BLaER1 treated with 17β-estradiol and CSF1 and Interleukin-3, amounts not matched to agents 10 nM and 100 nM (cell line): ENCODE results near the gene EPHA8.

Experiments
- H3K27ac ChIP-seq, 11 experiments: shearing (Covaris generic); formaldehyde crosslinking; 2 replicates each; pipeline ENCODE4 v1.8.1; 2022
- H3K27me3 ChIP-seq, 11 experiments: shearing (Covaris generic); formaldehyde crosslinking; 2 replicates each; pipeline ENCODE4 v1.8.1; 2022
- H3K36me3 ChIP-seq, 11 experiments: shearing (Covaris generic); formaldehyde crosslinking; 2 replicates each; pipeline ENCODE4 v1.8.1; 2022
- H3K4me1 ChIP-seq, 10 experiments: shearing (Covaris generic); formaldehyde crosslinking; 2 replicates each; pipeline ENCODE4 v1.8.1; 2022
- H3K4me2 ChIP-seq, 11 experiments: shearing (Covaris generic); formaldehyde crosslinking; 2 replicates each; pipeline ENCODE4 v1.8.1; 2022
- H3K4me3 ChIP-seq, 10 experiments: shearing (Covaris generic); formaldehyde crosslinking; 2 replicates each; pipeline ENCODE4 v1.8.1; 2022
- H3K9ac ChIP-seq, 11 experiments: shearing (Covaris generic); formaldehyde crosslinking; 2 replicates each; pipeline ENCODE4 v1.8.1; 2022
- H3K9me3 ChIP-seq, 11 experiments: shearing (Covaris generic); formaldehyde crosslinking; replicated peaks in 1 of 11; 2 replicates each; pipeline ENCODE4 v1.8.1; 2022
- H4K20me1 ChIP-seq, 11 experiments: shearing (Covaris generic); formaldehyde crosslinking; 2 replicates each; pipeline ENCODE4 v1.8.1; 2022
- Cebpa-rat ChIP-seq, 11 experiments: shearing (Covaris generic); IDR thresholded peaks; 2 replicates each; pipeline ENCODE4 v1.8.1; 2022

EPHA8 gene

DNA sequence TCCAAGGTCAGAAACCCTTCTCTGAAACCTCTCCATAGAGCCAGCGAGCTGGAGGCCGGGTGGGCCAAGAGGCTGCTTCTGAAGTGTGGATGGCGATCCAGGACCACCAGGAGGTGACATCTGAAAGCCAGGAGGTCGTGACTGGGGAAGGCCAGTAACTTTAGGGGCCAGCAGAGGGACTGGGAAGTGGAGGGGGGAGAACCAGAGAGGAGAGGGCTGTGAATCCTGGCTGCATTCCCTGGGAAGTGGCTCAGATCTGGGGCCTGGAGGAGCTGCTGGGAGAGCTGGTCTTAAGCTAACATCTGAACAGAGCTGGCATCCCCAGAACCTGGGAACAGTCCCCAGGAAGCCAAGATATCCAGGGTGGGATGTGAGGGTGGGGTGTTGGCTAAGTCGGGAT is 11.3 kb upstream of the EPHA8 start:
- H3K27ac ChIP-seq = no peak overlapping the region
- no peaks in the 10 kb centered on the region for H3K9me3 ChIP-seq
- H3K4me3 ChIP-seq = no peak overlapping the region
- H3K36me3 ChIP-seq = no peaks in the 10 kb centered on the region
- H3K27me3 ChIP-seq = peaks cover 18 to 21% (median 20%) of the 10 kb centered on the region in 11 experiments
- H3K4me1 ChIP-seq = no peaks in the 10 kb centered on the region
- H3K9ac ChIP-seq = no peak overlapping the region
- TF ChIP-seq Cebpa-rat (IDR thresholded peaks at IDR 0.05) = no peak
- no peak overlapping the region for H3K4me2 ChIP-seq
- H4K20me1 ChIP-seq = peaks cover 0 to 9% (median 0%) of the 10 kb centered on the region in 11 experiments; a peak in 4 of 22 replicates

DNA sequence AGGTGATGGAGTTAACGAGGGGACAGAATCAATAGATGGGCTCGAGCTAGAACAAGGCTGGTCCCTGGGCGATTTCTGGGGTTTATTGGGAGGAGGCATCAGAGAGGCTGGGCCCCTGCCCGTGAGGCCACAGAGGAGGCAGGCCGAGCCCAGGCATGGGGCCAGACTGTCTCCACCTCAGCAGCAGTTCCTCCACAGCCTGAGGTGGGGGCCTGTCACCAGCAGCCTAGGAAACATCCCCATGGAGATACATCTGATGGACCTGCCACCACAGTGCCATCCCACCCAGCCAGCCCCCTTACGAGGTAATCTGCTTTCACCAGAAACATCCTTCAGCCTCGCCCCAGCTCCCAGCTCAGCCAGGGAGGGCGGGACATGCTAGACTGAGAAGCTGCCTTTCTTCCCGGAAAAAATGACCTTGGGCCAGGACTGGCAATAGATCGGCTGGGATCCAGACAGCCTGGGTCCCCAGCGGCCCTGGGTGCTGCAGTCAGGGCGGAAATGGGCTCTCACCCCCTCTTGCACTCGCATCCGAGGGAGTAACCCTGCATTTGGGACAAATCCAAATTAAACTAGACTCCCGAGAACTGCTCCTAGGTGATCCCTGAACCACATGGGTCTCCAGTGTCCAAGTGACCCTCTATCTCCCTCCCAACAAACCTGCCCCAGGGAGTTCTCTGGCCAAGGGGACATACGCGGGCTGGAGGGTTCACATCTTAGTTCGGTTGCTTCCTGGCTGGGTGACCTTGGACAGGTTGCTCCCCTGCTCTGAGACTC is 10.0 kb upstream of the EPHA8 start:
- no peak overlapping the region for H3K4me2 ChIP-seq
- no peak overlapping the region for H3K9ac ChIP-seq
- no peaks in the 10 kb centered on the region for H3K9me3 ChIP-seq
- peaks cover 0 to 7% (median 0%) of the 10 kb centered on the region in 11 experiments; a peak in 3 of 22 replicates for H4K20me1 ChIP-seq
- no peak for TF ChIP-seq Cebpa-rat (IDR thresholded peaks at IDR 0.05)
- peaks cover 6 to 9% (median 7%) of the 10 kb centered on the region in 11 experiments for H3K27me3 ChIP-seq
- H3K36me3 ChIP-seq = no peaks in the 10 kb centered on the region
- H3K4me3 ChIP-seq = no peak overlapping the region
- H3K27ac ChIP-seq = no peak overlapping the region
- 0 out of 20 replicates have a peak, but pooled peaks cover 0 to 5% (median 0%) of the 10 kb centered on the region in 10 experiments for H3K4me1 ChIP-seq

DNA sequence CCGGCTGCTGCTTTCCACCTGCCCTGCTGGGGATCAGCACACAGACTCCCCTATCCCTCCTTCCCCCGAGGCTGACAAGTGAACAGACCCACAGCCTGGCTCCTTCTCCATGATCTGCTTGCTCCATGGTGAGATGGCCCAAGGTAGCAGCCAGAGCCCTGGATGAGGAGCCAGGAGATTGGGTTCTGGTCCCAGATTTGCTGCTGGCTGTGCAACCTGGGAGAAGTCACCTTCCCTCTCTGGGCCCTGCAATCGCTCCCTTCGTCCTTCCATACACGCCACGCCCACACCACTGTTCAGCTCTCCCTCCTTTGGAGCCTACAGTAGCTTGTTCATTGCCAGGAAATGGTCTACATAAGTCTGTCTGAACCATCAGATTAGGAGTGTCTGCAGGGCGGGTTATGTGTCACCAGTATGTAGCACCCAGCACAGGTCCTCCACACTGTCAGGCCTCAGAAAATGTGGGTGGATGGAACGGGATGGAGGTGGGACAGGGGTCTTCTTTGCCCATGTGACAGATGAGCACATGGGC is 9.2 kb upstream of the EPHA8 start:
- H3K36me3 ChIP-seq = no peaks in the 10 kb centered on the region
- no peaks in the 10 kb centered on the region for H3K9me3 ChIP-seq
- TF ChIP-seq Cebpa-rat (IDR thresholded peaks at IDR 0.05) = no peak
- no peak overlapping the region for H3K9ac ChIP-seq
- H3K4me2 ChIP-seq = no peak overlapping the region
- H3K4me1 ChIP-seq = 0 out of 20 replicates have a peak, but pooled peaks cover 0 to 5% (median 0%) of the 10 kb centered on the region in 10 experiments
- H4K20me1 ChIP-seq = peaks cover 0 to 3% (median 0%) of the 10 kb centered on the region in 11 experiments; a peak in 2 of 22 replicates
- no peak overlapping the region for H3K4me3 ChIP-seq
- H3K27me3 ChIP-seq = peaks cover 0 to 1% (median 0%) of the 10 kb centered on the region in 11 experiments; a peak in 2 of 22 replicates
- no peak overlapping the region for H3K27ac ChIP-seq

DNA sequence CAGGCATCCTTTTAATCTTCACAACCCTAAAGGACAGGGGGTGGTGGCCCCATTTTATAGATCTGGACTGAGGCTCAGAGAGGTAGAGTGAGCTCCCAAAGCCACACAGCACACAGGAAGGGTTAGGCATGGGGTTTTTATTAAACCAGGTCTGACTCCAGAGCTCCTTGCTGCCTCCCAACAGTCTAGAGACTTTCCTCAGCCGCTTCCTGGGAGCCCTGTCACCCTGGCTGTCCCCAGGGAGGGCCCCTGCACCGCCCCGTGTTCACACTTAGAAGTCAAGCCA is 8.0 kb upstream of the EPHA8 start:
- H3K4me1 ChIP-seq = 0 out of 20 replicates have a peak, but pooled peaks cover 0 to 5% (median 0%) of the 10 kb centered on the region in 10 experiments
- TF ChIP-seq Cebpa-rat (IDR thresholded peaks at IDR 0.05) = no peak
- H4K20me1 ChIP-seq = peaks cover 0 to 10% (median 0%) of the 10 kb centered on the region in 11 experiments; a peak in 2 of 22 replicates
- no peak overlapping the region for H3K27ac ChIP-seq
- H3K4me3 ChIP-seq = no peak overlapping the region
- no peaks in the 10 kb centered on the region for H3K9me3 ChIP-seq
- H3K36me3 ChIP-seq = no peaks in the 10 kb centered on the region
- H3K27me3 ChIP-seq = peaks cover 0 to 6% (median 0%) of the 10 kb centered on the region in 11 experiments; a peak in 1 of 22 replicates
- H3K9ac ChIP-seq = no peak overlapping the region
- H3K4me2 ChIP-seq = no peak overlapping the region

DNA sequence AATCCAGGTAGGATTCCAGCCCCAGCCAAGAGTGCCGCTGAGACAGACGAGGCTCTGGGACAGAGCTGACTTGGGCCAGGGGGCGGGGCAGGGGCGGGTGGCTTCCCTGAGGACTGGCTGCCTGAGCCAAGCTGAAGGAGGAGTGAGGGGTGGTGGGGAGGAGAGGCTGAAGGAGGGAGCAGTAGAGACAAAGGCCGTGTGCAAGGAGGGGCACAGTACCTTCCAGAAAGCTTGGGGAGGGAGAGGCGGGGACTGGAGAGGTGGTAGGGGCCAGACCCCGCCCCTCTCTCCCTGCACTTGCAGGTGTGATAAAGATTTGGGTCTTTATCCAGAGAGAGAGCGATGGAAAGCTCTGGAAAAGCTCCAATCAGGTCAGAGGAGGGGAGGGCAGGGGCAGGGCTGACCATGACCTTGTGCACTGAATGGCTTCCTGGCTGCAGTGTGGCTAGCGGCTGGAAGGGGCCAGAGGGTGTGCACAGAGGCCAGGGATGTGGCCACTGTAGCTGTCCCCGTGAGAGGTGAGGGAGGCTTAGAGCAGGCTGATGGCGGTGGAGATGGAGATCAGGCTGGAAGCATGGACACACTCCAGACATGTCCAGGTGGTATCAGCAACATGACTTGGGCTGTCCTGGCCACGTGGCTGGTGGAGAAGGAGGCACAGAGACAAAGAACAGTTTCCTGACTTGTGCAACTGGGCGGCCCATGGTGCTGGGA is 6.7 kb upstream of the EPHA8 start:
- Histone ChIP-seq H3K36me3 (no peaks in the 10 kb centered on the region), H3K27ac (no peak overlapping the region), H3K9me3 (no peaks in the 10 kb centered on the region), H4K20me1 (peaks cover 0 to 10% (median 0%) of the 10 kb centered on the region in 11 experiments; a peak in 1 of 22 replicates), H3K9ac (no peak overlapping the region), H3K4me2 (no peak overlapping the region), H3K4me3 (no peak overlapping the region), H3K27me3 (peaks cover 0 to 12% (median 3%) of the 10 kb centered on the region in 11 experiments; a peak in 8 of 22 replicates), H3K4me1 (0 out of 20 replicates have a peak, but pooled peaks cover 0 to 5% (median 0%) of the 10 kb centered on the region in 10 experiments)
- TF ChIP-seq Cebpa-rat (IDR thresholded peaks at IDR 0.05) = no peak

DNA sequence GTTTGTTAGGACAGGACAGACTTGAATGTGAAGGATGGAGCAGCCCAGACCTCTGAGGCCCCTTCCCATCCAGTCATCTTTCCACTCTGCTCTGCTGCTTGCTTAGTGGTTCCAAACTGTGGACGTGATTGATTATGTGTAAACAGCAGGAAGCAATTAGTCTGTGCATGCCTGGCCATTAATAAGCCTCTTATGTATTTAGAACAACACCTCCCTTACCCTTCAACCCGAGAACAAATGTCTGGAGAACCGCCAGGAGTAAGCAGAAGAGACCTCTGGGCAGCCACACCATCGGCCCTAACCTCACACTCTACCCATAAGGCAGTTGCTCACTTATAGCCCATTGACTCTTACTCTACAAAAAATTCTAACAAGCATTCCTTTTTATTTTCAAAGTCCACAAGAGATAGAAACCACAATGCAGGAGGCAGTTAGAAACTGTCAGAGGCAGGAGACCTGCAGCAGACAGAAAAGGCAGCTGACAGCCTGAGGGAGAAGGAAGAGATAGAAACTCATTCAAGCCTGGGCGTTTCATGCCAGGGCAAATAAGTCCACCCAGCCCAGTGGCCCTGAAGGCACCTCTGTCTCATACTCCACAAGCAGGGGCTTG is 5.8 kb upstream of the EPHA8 start:
- H3K27ac ChIP-seq = no peak overlapping the region
- peaks cover 0 to 17% (median 0%) of the 10 kb centered on the region in 11 experiments; a peak in 2 of 22 replicates for H4K20me1 ChIP-seq
- H3K27me3 ChIP-seq = peaks cover 2 to 20% (median 11%) of the 10 kb centered on the region in 11 experiments; a peak in 16 of 22 replicates
- no peak overlapping the region for H3K4me2 ChIP-seq
- TF ChIP-seq Cebpa-rat (IDR thresholded peaks at IDR 0.05) = no peak
- no peak overlapping the region for H3K9ac ChIP-seq
- no peak overlapping the region for H3K4me3 ChIP-seq
- H3K4me1 ChIP-seq = 0 out of 20 replicates have a peak, but pooled peaks cover 0 to 5% (median 0%) of the 10 kb centered on the region in 10 experiments
- no peaks in the 10 kb centered on the region for H3K9me3 ChIP-seq
- H3K36me3 ChIP-seq = no peaks in the 10 kb centered on the region

DNA sequence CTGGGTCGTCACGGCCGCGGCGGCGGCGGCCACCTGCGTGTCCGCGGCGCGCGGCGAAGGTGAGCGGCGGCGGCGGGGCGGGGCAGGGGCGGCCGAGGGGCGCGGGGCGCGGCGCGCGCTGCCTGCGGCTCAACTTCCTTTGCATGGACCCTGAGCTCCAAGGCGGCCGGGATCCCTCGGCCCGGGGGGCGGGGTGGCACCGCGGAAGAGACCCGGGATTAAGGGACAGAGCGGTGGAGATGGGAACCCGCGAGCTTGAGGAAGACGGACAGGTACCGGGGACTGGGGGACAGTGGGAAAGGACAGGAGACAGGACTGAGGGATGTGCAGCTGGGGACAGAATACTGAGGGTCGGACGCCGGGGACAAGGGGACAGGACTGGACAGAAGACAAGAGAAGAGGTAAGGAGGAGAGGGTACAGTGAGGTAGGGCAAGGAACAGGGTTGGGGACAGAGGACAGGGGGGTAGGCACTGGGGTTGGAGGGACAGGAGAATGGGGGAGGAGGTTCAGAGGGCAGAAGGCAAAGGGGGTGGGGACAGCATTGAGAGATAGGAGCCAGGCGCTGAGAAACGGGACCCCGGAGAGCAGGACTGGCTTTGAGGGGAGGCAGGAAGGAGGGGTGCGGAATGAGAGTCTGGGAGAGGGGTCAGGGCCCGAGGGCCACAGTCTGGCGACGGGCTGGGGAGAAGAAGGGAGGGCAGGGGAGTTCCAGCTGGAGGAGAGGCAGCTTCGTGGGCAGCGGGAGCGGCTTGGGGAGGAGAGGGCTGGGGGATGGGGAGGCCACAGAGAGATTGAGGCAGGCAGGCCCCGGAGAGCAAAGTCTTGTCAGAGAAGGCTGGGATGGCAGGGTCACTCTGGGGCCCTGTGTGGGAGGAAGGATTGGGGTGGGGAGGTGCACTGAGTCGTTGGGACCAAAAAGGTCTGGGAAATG is 648 bp downstream of the EPHA8 start:
- Histone ChIP-seq H3K9me3 (no peaks in the 10 kb centered on the region), H3K4me2 (no peak overlapping the region), H3K4me3 (no peak overlapping the region), H3K27ac (no peak overlapping the region), H3K4me1 (no peaks in the 10 kb centered on the region), H3K9ac (no peak overlapping the region), H3K36me3 (no peaks in the 10 kb centered on the region), H4K20me1 (peaks cover 0 to 18% (median 0%) of the 10 kb centered on the region in 11 experiments; a peak in 4 of 22 replicates), H3K27me3 (peaks cover 24 to 41% (median 31%) of the 10 kb centered on the region in 11 experiments; a peak in 20 of 22 replicates)
- TF ChIP-seq Cebpa-rat (IDR thresholded peaks at IDR 0.05) = no peak

DNA sequence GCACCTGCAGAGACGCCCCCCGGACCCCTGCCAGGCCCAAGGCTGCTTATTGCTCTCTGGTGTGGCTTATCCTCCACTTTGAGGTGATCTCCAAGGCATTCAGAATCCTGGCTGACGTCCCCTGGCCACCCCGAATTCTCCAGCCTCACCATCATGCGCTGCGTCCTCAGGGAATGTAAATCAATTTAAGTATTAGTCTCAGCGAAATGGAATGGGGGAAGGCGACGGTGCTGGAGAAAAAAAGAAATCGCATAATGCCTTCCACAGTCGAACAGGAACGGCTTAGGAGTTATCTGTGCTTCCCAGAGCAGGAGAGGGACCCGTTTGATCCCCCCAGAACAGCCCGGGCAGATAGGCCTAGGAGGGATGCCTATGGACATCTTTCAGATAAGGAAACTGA is 2.9 kb downstream of the EPHA8 start:
- H3K36me3 ChIP-seq = no peaks in the 10 kb centered on the region
- H3K4me1 ChIP-seq = no peaks in the 10 kb centered on the region
- no peak overlapping the region for H3K27ac ChIP-seq
- H3K9me3 ChIP-seq = no peaks in the 10 kb centered on the region
- H3K4me2 ChIP-seq = no peak overlapping the region
- peaks cover 0 to 8% (median 0%) of the 10 kb centered on the region in 11 experiments; a peak in 5 of 22 replicates for H4K20me1 ChIP-seq
- H3K4me3 ChIP-seq = no peak overlapping the region
- TF ChIP-seq Cebpa-rat (IDR thresholded peaks at IDR 0.05) = no peak
- H3K9ac ChIP-seq = no peak overlapping the region
- H3K27me3 ChIP-seq = peaks cover 24 to 38% (median 30%) of the 10 kb centered on the region in 11 experiments; a peak in 20 of 22 replicates
